Measurements from ENCODE around the gene CNOT9.

The CNOT9 gene

GRCh38 chr2:218577482-218578220 is 9.0 kb downstream of the CNOT9 start:
- no peak for DNase-seq (ENCODE audit: low read depth in 2 of 2)

GRCh38 chr2:218578272-218578877 is 9.7 kb downstream of the CNOT9 start:
- no peak for DNase-seq (ENCODE audit: low read depth in 2 of 2)

GRCh38 chr2:218582076-218582475 is 13.4 kb downstream of the CNOT9 start:
- DNase-seq (ENCODE audit: low read depth in 2 of 2) = no peak

GRCh38 chr2:218583983-218584850 is 15.6 kb downstream of the CNOT9 start:
- no peak for DNase-seq (ENCODE audit: low read depth in 2 of 2)

GRCh38 chr2:218585541-218585940 is 16.9 kb downstream of the CNOT9 start:
- DNase-seq (ENCODE audit: low read depth in 2 of 2) = no peak

GRCh38 chr2:218605432-218605831 is 36.8 kb downstream of the CNOT9 start:
- DNase-seq (ENCODE audit: low read depth in 2 of 2) = no peak

GRCh38 chr2:218607436-218608115 is 38.9 kb downstream of the CNOT9 start, which contains the start of gene PLCD4:
Gene PLCD4, plus strand, starts transcription at chr2:218607899. Its CDS starts 7,841 bp downstream, at chr2:218615740.
- DNase-seq (ENCODE audit: low read depth in 2 of 2) = no peak

- DNase-seq (ENCODE audit: low read depth in 2 of 2) = no peak
These were observed 47.3 kb downstream of the CNOT9 start for GRCh38 chr2:218615868-218616315.

GRCh38 chr2:218618102-218618860 is 49.6 kb downstream of the CNOT9 start:
- DNase-seq (ENCODE audit: low read depth in 2 of 2) = no peak

- no peak for DNase-seq (ENCODE audit: low read depth in 2 of 2)
These were observed 52.4 kb downstream of the CNOT9 start for GRCh38 chr2:218621007-218621406.

- DNase-seq (ENCODE audit: low read depth in 2 of 2) = no peak
These were observed 54.1 kb downstream of the CNOT9 start for GRCh38 chr2:218622606-218623365.

- no peak for DNase-seq (ENCODE audit: low read depth in 2 of 2)
These were observed 54.7 kb downstream of the CNOT9 start for GRCh38 chr2:218623366-218623705.

- DNase-seq (ENCODE audit: low read depth in 2 of 2) = no peak
These were observed 57.7 kb downstream of the CNOT9 start for GRCh38 chr2:218626369-218626768.

- DNase-seq (ENCODE audit: low read depth in 2 of 2) = no peak
These were observed 59.3 kb downstream of the CNOT9 start for GRCh38 chr2:218627939-218628338.

- no peak for DNase-seq (ENCODE audit: low read depth in 2 of 2)
These were observed 63.2 kb downstream of the CNOT9 start for GRCh38 chr2:218631837-218632236.

GRCh38 chr2:218635719-218636118 is 67.1 kb downstream of the CNOT9 start:
- no peak for DNase-seq (ENCODE audit: low read depth in 2 of 2)

- no peak for DNase-seq (ENCODE audit: low read depth in 2 of 2)
These were observed 69.7 kb downstream of the CNOT9 start for GRCh38 chr2:218638372-218638771.

GRCh38 chr2:218642121-218642656 is 73.5 kb downstream of the CNOT9 start:
- no peak for DNase-seq (ENCODE audit: low read depth in 2 of 2)

- no peak for DNase-seq (ENCODE audit: low read depth in 2 of 2)
These were observed 74.1 kb downstream of the CNOT9 start for GRCh38 chr2:218642786-218643185.

- no peak for DNase-seq (ENCODE audit: low read depth in 2 of 2)
These were observed 75.2 kb downstream of the CNOT9 start for GRCh38 chr2:218643751-218644310.
